Suprapubic skin (tissue), 4 donors: ENCODE results near the gene PI4K2A.

Experiments used
- CTCF ChIP-seq, 2 donors: fragments of 200-600 bp in 1 of 2; fragments of 450-650 bp in 1 of 2; sonication (generic) in 1 of 2; IDR thresholded peaks; one replicate each; pipeline ENCODE4 v1.5.1; 2016 to 2019; ENCODE audit warnings: antibody characterized with exemption in 2 of 2, mild to moderate bottlenecking in 1 of 2, moderate library complexity in 1 of 2
- EP300 ChIP-seq: sonication (generic); formaldehyde crosslinking; IDR thresholded peaks from one replicate; pipeline ENCODE4 v1.6.1; 2017; ENCODE audit warnings: antibody characterized with exemption
- POLR2A ChIP-seq, 2 donors: fragments of 450-650 bp; IDR thresholded peaks; one replicate each; pipeline ENCODE4 v1.6.1; 2017; ENCODE audit warnings: antibody characterized with exemption in 2 of 2, mild to moderate bottlenecking in 2 of 2, moderate library complexity in 2 of 2
- POLR2AphosphoS5 ChIP-seq, 3 donors: sonication (generic); formaldehyde crosslinking; IDR thresholded peaks; one replicate each; pipeline ENCODE4 v1.6.1; 2017; ENCODE audit warnings: antibody characterized with exemption in 3 of 3

GRCh38 chr10:97711640-97712572 lies 71.4 kb downstream of the PI4K2A start:
- TF ChIP-seq CTCF (IDR thresholded peaks at IDR 0.05) (no peak), POLR2A (IDR thresholded peaks at IDR 0.05) (no peak), EP300 (no peak), POLR2AphosphoS5 (IDR thresholded peaks at IDR 0.05) (no peak)
